Spleen (tissue), 7 donors: Measurements from ENCODE around the gene ZNF697.
"Not testable (repeated sequence)": the region's sequence is repeated elsewhere in the genome, so short reads cannot be mapped to it uniquely, and the experiment has no call there.

ENCODE experiments used
- POLR2A ChIP-seq, 3 donors: fragments of 450-650 bp; IDR thresholded peaks; one replicate each; pipeline ENCODE4 v1.5.1; 2017; ENCODE audit warnings: antibody characterized with exemption in 3 of 3, mild to moderate bottlenecking in 1 of 3
- TF ChIP-seq, protein P1 (sequence below), 11 experiments: fragments of 200-600 bp in 7 of 11; fragments of 450-650 bp in 4 of 11; sonication (generic) in 4 of 11; IDR thresholded peaks in 8 of 11; conservative IDR thresholded peaks in 3 of 11; 1 replicate in 7 of 11; 2 replicates in 4 of 11; pipeline versions ENCODE4 v1.4.0 to v1.8.0; 2016 to 2021; ENCODE audit warnings: antibody characterized with exemption in 11 of 11, inconsistent platforms in 4 of 11, mild to moderate bottlenecking in 1 of 11
- donor health status: DM: no; HTN: no; CAD: no; lungs with moderate emphysema.
- donor health status: DM: no; HTN: no; CAD: no.
- donor health status: DM: no; HTN: no; CAD: no.

DNA sequence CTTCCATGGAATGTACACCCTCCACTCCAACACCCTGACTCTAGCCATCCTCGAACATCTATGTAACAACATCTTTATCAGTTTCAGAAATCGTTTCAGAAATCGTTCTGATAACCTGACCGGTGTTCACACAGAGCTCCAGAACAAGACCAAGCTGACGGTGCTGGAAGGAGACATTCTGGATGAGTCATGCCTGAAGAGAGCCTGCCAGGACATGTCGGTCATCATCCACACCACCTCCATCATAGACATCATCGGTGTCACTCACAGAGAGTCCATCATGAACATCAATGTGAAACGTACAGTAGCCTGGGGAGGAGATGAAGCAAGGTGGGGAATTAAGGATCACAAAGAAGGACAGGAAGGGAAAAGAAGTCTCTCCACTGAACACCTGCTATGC, 43.0 kb downstream of the ZNF697 start:
- TF ChIP-seq, protein P1, sequence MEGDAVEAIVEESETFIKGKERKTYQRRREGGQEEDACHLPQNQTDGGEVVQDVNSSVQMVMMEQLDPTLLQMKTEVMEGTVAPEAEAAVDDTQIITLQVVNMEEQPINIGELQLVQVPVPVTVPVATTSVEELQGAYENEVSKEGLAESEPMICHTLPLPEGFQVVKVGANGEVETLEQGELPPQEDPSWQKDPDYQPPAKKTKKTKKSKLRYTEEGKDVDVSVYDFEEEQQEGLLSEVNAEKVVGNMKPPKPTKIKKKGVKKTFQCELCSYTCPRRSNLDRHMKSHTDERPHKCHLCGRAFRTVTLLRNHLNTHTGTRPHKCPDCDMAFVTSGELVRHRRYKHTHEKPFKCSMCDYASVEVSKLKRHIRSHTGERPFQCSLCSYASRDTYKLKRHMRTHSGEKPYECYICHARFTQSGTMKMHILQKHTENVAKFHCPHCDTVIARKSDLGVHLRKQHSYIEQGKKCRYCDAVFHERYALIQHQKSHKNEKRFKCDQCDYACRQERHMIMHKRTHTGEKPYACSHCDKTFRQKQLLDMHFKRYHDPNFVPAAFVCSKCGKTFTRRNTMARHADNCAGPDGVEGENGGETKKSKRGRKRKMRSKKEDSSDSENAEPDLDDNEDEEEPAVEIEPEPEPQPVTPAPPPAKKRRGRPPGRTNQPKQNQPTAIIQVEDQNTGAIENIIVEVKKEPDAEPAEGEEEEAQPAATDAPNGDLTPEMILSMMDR (IDR thresholded peaks at IDR 0.05 in 8 of 11, conservative IDR thresholded peaks at IDR 0.05 in 3 of 11), result not testable (repeated sequence)
- not testable (repeated sequence) for TF ChIP-seq POLR2A (IDR thresholded peaks at IDR 0.05)
